ENCODE results near the gene CCDC148. TPM values are rescaled to one million over a fixed set of nuclear protein-coding genes. Genes with fewer than 3 reads are reported as not detected.
"Not testable (repeated sequence)": the region's sequence is repeated elsewhere in the genome, so short reads cannot be mapped to it uniquely, and the experiment has no call there.

Gene CCDC148
- total RNA-seq, 8 experiments from 2014 or later, result 0.45 to 7.0 (median 1.5) TPM

DNA sequence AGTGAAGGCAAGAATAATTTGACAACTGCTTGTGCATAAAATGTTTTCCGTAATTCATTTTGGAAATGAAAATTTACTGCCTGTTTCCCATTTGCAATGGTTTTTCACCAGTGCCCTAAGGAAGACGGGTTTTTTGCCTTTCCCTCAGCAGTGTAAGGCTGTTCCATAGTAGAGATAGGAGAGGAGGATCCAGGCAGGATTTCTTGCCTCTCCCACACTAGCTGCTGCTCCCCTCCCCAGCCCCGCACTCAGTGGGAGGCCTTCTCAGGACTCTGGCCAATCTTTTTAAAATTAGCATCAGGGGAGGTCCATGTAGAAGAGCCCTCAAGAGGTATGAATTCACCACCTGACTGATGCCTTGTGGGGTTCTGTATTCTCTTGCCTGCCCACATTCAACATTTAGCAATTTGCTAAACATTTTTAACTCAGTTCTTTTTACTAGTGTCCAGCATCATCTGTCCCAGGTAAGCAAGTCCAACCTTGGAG lies 18.0 kb upstream of the CCDC148 start:
- not testable (repeated sequence) for H3K4me1 ChIP-seq (replicated peaks in 1 of 2); H3K27ac ChIP-seq; ATAC-seq (replicated peaks in 6 of 8); H3K4me3 ChIP-seq
- in situ Hi-C loops (cut with MboI; ENCODE audit: low pct_unique_long_range_greater_than_20kb in 2 of 9, low sequenced_read_pairs in 9 of 9, unreplicated experiment in 9 of 9), result loop anchor here in 3 of 9 experiments (25.0 kb wide), 3 partner anchors 263 to 437 kb away; no protein-coding TSS in a partner anchor
- WGBS, 10 experiments, result 83 to 100% (median 100%) methylated on average over 1 to 2 of the region's 3 CpGs; no CpG with 5 or more reads in 2 of the 10 experiments

DNA sequence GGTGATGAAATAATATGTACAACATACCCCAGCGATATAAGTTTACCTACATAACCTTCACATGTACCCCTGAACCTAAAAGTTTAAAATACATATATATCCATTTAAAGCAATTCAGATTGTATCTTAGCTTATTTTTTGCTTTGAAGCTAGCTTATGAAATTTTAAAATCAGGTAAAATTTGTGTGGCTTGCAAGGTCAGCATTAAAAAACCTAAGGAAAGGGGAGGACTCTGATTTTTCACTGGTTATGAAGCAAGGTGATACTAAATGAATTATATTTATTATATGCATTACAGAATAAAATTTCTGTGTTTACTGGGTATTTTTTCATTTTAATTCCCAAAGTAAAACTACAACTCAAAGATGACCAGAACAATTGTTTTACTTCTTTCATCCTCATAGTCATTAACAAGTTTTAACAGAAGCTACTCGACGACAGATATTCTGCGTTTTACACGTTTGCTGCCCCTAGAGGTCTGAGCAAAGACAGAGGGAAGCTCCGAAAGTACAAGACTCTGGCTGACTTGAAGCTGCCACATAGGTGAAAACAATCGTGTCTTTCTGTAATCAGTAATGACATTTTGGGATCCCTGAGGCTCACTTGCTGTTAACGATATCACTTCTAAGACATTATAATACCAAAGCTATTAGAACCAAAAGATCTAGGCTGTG lies 17.3 kb upstream of the CCDC148 start:
- 63 to 95% (median 81%) methylated on average over 2 to 8 of the region's 8 CpGs for WGBS, 10 experiments
- H3K4me1 ChIP-seq (replicated peaks in 1 of 2), result no peaks in the 10 kb centered on the region
- H3K27ac ChIP-seq, result no peak overlapping the region
- no peak for ATAC-seq (replicated peaks in 6 of 8)
- in situ Hi-C loops (cut with MboI; ENCODE audit: low pct_unique_long_range_greater_than_20kb in 2 of 9, low sequenced_read_pairs in 9 of 9, unreplicated experiment in 9 of 9), result loop anchor here in 3 of 9 experiments (25.0 kb wide), 3 partner anchors 263 to 437 kb away; no protein-coding TSS in a partner anchor
- no peak overlapping the region for H3K4me3 ChIP-seq

DNA sequence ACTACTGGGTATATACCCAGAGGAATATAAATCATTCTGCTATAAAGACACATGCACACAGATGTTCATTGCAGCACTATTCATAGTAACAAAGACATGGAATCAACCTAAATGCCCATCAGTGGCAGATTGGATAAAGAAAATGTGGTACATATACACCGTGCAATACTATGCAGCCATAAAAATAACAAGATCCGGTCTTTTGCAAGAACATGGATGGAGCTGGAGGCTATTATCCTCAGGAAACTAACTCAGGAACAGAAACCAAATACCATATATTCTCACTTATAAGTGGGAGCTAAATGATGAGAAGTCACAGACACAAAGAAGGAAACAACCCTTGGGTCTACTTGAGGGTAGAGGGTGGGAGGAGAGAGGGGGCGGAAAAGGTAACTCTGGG lies 16.7 kb upstream of the CCDC148 start:
- H3K4me3 ChIP-seq; H3K4me1 ChIP-seq (replicated peaks in 1 of 2); H3K27ac ChIP-seq; ATAC-seq (replicated peaks in 6 of 8): not testable (repeated sequence)
- in situ Hi-C loops (cut with MboI; ENCODE audit: low pct_unique_long_range_greater_than_20kb in 2 of 9, low sequenced_read_pairs in 9 of 9, unreplicated experiment in 9 of 9), result loop anchor here in 3 of 9 experiments (25.0 kb wide), 3 partner anchors 264 to 436 kb away; no protein-coding TSS in a partner anchor
- 75 to 100% (median 100%) methylated on average over 1 to 3 of the region's 3 CpGs for WGBS, 10 experiments

DNA sequence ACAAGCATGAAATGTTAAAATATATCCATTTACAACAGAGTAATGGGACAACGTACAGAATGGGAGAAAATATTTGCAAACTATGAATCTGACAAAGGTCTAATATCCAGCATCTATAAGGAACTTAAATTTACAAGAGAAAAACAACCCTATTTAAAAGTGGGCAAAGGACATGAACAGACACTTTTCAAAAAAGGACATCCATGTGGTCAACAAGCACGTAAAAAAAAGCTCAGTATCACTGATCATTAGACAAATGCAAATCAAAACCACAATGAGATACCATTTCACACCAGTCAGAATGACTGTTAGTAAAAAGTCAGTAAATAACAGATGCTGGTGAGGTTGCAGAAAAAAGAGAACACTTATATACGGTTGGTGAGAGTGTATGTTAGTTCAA lies 16.3 kb upstream of the CCDC148 start:
- not testable (repeated sequence) for H3K4me3 ChIP-seq; ATAC-seq (replicated peaks in 6 of 8); H3K4me1 ChIP-seq (replicated peaks in 1 of 2); H3K27ac ChIP-seq
- in situ Hi-C loops (cut with MboI; ENCODE audit: low pct_unique_long_range_greater_than_20kb in 2 of 9, low sequenced_read_pairs in 9 of 9, unreplicated experiment in 9 of 9), result loop anchor here in 3 of 9 experiments (25.0 kb wide), 3 partner anchors 264 to 436 kb away; no protein-coding TSS in a partner anchor
- WGBS, 10 experiments, result 74 to 100% (median 92%) methylated on average over 1 to 3 of the region's 3 CpGs

DNA sequence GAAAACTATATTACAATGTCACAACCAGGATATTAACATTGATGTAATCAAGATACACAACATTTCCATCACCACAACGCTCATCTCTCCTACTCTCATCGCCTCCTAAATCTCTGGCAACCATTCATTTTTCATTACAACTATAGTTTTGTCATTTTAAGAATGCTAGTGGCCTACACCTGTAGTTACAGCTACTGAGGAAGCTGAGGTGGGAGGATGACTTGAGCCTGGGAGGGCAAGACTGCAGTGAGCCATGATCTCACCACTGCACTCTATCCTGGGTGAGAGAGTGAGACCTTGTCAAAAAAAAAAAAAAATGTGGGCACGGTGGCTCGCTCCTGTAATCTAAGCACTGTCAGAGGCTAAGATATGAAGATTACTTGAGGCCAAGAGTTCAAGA lies 10.7 kb upstream of the CCDC148 start:
- H3K27ac ChIP-seq, result no peak overlapping the region
- in situ Hi-C loops (cut with MboI; ENCODE audit: low pct_unique_long_range_greater_than_20kb in 2 of 9, low sequenced_read_pairs in 9 of 9, unreplicated experiment in 9 of 9), result loop anchor here in 3 of 9 experiments (25.0 kb wide), 3 partner anchors 270 to 430 kb away; no protein-coding TSS in a partner anchor
- WGBS, 10 experiments, result 88 to 100% (median 100%) methylated on average over 1 to 4 of the region's 4 CpGs; no CpG with 5 or more reads in 1 of the 10 experiments
- no peak overlapping the region for H3K4me3 ChIP-seq
- no peak for ATAC-seq (replicated peaks in 6 of 8)
- no peaks in the 10 kb centered on the region for H3K4me1 ChIP-seq (replicated peaks in 1 of 2)

DNA sequence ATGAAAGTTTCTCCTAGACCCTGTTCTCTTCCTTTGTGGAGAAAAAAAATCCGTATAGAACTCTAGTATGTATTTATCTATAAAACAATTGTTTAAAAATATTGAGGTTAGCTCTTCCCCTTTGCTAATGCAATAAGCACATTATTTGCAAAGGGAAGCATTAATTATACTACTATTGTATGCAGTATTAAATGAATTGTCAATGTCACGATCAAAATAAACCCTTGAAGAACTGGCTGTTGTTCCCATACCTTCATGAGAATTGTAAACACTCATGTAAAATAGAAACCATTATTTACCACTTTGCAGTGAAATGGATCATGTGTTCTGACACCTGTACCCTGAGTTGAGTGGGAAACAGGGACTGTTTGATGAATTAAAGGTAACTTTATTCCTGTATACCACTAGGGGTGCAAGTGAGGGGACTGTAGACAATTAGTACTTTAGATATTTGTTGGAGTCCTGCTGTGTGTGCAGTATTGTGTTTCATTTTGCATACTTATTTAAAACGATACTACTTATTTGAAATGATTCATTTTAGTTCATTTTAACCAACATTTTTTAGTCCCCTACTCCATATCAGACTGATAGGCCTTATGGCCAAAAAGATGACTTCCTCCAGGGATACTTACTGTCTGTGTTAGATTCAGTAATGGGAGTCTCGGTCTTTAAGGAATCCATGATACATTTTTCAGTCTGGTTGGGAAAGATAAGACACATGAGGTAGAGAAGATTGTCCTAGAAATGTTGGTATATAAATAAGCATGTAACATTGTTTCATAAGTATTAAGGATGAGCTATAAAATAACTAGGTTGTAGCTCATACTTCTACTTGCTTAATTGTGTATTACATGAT lies 8.1 kb upstream of the CCDC148 start:
- H3K4me3 ChIP-seq, result no peak overlapping the region
- in situ Hi-C loops (cut with MboI; ENCODE audit: low pct_unique_long_range_greater_than_20kb in 2 of 9, low sequenced_read_pairs in 9 of 9, unreplicated experiment in 9 of 9), result loop anchor here in 3 of 9 experiments (25.0 kb wide), 3 partner anchors 273 to 427 kb away; no protein-coding TSS in a partner anchor
- peak in 3 of 8 experiments; percentile 43 to 56 (median 52) for ATAC-seq (replicated peaks in 6 of 8)
- peaks cover 0 to 5% of the 10 kb centered on the region in 2 donors for H3K4me1 ChIP-seq (replicated peaks in 1 of 2)
- 66 to 100% (median 85%) methylated on average over 1 to 4 of the region's 4 CpGs for WGBS, 10 experiments
- H3K27ac ChIP-seq, result no peak overlapping the region

DNA sequence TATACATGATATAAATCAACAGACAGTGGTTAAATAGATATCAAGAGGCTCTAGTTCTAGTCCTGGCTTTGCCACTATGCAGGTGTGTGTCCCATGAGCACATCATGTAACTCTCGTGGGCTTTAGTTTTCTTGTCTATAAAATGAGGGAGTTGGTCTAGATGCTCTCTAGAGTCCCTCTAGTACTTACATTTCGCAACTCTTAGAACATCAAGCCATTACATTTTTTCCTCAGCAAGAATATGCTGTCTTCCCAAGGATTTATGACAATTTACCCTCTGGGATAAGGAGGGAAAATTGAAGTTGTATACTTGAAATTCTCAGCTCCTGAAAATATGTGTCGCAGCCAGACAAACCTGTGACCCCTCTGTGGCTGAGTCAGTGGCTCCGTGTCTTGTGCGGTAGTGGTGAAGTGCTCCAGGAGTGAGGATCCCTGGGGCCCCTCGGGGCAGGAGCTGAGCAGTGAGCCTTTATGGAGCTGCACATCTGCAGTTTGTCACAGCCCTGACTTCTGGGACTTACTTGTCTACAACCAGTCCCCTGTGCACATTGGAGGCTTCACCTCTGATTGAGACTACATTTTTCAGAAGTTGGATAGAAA lies 7.0 kb upstream of the CCDC148 start:
- 77 to 100% (median 92%) methylated on average over 1 to 6 of the region's 6 CpGs; no CpG with 5 or more reads in 2 of the 10 experiments for WGBS, 10 experiments
- H3K27ac ChIP-seq, result no peak overlapping the region
- no peak overlapping the region for H3K4me3 ChIP-seq
- no peak for ATAC-seq (replicated peaks in 6 of 8)
- H3K4me1 ChIP-seq (replicated peaks in 1 of 2), result peaks cover 0 to 15% of the 10 kb centered on the region in 2 donors
- in situ Hi-C loops (cut with MboI; ENCODE audit: low pct_unique_long_range_greater_than_20kb in 2 of 9, low sequenced_read_pairs in 9 of 9, unreplicated experiment in 9 of 9), result loop anchor here in 3 of 9 experiments (25.0 kb wide), 3 partner anchors 274 to 426 kb away; no protein-coding TSS in a partner anchor

DNA sequence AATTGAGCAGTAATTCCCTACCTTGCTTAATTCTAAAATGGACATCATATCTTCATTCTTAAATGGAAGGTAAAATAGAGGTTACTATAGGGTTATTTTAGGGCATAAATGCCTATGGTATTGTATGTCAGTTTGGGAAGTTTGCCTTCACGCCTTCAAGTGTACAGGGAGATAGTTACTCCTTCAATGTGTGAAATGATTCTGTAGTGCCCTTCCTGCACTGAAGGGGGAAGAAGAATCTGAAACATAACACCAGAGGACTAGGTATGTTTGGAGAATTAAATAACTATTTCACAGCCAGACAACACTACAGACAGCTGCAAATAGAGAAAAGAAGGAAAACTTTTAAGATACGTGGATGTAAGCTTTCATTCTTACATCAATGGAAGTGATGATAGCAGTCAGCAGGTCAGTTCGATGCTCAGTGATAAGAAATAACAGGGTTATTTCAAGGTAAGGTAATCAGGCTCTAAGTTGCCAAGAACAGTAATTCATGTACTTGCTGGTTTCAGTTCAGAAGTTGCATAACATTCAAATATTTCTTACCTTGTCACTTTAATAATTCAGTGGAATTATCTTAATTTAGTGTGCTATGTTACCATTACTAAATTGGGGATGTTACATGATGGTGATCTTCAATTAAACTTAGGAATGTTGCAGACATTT lies 4.2 kb upstream of the CCDC148 start:
- WGBS, 10 experiments, result 72 to 100% (median 82%) methylated on average over 2 to 3 of the region's 3 CpGs; no CpG with 5 or more reads in 2 of the 10 experiments
- in situ Hi-C loops (cut with MboI; ENCODE audit: low pct_unique_long_range_greater_than_20kb in 2 of 9, low sequenced_read_pairs in 9 of 9, unreplicated experiment in 9 of 9), result loop anchor here in 3 of 9 experiments (25.0 kb wide), 3 partner anchors 273 to 423 kb away; no protein-coding TSS in a partner anchor
- ATAC-seq (replicated peaks in 6 of 8), result no peak
- Histone ChIP-seq H3K27ac (no peak overlapping the region), H3K4me1 (replicated peaks in 1 of 2) (peaks cover 0 to 15% of the 10 kb centered on the region in 2 donors), H3K4me3 (no peak overlapping the region)

DNA sequence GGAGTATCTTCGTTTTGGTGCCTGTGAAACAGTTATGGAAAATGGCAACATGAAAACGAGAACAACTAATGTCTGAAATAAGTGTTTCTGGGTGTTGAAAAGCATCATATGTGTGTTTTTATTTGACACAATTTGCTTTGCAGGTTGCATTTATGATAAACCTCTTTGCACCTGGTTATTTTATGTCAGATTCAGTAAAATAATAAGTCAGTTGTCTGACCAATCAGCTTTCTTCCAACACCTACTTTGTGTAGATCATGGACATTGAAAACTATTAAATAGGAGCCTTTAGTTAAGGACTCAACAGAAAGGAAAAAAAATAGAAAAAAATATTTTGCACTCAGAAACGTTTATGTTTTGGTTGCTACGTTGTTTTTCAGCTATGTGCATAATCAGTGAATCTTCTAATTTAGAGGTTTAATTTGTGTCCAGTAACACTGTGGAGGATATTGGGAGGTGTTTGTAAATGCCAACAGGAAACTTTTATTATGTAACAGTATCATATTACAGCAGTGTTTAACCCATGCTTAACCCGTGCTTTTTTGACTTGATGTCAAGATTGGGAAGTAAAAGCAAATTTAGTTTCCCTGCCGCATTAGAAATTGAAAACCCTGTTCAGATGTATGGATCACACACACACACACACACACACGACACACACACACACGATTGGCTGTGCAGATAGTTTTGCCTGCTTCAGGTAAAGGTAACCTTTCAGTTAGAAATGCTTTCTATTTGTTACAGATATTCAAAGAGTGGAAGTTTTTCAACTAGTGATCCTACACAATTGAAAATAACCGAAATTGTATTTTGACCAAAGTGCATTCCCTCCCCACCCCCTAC lies 2.8 kb upstream of the CCDC148 start:
- no peak overlapping the region for H3K27ac ChIP-seq
- in situ Hi-C loops (cut with MboI; ENCODE audit: low pct_unique_long_range_greater_than_20kb in 2 of 9, low sequenced_read_pairs in 9 of 9, unreplicated experiment in 9 of 9), result loop anchor here in 3 of 9 experiments (25.0 kb wide), 3 partner anchors 272 to 422 kb away; no protein-coding TSS in a partner anchor
- no peak for ATAC-seq (replicated peaks in 6 of 8)
- peak overlapping the region; percentile 67 to 89 (median 83) for H3K4me3 ChIP-seq
- WGBS, 10 experiments, result 8 to 60% (median 17%) methylated on average over 2 to 9 of the region's 9 CpGs
- peaks cover 0 to 15% of the 10 kb centered on the region in 2 donors for H3K4me1 ChIP-seq (replicated peaks in 1 of 2)

DNA sequence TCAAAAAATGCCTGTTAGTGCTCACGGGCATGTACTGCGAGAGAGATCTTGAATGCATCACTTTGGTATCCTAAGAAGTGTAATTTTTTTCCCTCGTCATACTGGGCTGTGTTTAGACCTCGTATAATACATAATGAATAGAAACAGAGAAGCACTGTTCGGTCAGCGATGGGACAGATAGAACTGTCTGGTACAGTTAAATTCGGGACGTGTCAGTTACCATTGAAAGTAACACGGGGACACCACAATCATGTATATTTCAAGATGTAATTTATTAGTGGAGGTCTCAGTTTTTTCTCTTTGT lies 2.0 kb upstream of the CCDC148 start:
- ATAC-seq (replicated peaks in 6 of 8), result no peak
- in situ Hi-C loops (cut with MboI; ENCODE audit: low pct_unique_long_range_greater_than_20kb in 2 of 9, low sequenced_read_pairs in 9 of 9, unreplicated experiment in 9 of 9), result loop anchor here in 3 of 9 experiments (25.0 kb wide), 3 partner anchors 271 to 421 kb away; no protein-coding TSS in a partner anchor
- Histone ChIP-seq H3K4me1 (replicated peaks in 1 of 2) (peaks cover 0 to 15% of the 10 kb centered on the region in 2 donors), H3K27ac (no peak overlapping the region), H3K4me3 (peak overlapping the region; percentile 67 to 89 (median 83))
- WGBS, 10 experiments, result 0 to 58% (median 7%) methylated on average over 1 to 9 of the region's 9 CpGs; no CpG with 5 or more reads in 1 of the 10 experiments

All from motor neuron (in vitro differentiated cells).